Measurements from ENCODE around the gene SLC8A3. TPM values are rescaled to one million over a fixed set of nuclear protein-coding genes. Genes with fewer than 3 reads are reported as not detected.

Gene SLC8A3
- total RNA-seq, 3 donors from 2014 or later (not counting 1 experiment from before 2014, with no cell fraction given), result 0.30 to 0.56 (median 0.32) TPM

DNA sequence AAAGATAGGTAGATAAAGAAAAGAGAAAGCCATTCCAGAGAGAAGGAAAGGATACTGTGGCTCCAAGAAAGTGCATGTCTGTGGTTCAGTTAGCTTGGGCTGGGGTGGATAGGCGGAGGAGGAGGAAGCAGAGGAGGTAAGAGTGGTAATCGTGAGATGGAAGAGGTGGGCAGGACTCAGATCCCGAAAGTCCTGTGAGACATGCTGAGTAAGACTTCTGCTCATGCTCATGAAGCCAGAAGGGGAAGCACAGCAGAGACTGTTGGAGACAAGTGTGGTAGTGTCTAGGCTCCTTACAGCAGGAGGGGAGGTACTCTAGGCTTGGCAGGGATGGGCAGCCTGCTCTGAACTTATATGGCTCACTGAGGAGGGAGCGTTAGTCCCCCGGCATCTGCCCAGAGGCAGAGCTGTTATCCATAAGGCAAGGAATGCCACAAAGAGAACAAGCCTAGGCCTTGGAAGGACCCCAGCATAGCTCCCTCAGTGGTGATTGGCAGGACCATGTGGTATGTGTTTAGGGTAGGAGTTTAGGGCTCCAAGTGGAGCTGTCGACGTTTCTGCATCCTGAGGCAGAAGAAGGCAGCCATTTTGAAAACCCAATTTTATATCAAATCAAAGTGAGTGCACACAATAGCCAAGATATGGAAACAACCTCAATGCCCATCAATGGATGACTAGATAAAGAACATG lies 174.2 kb downstream of the SLC8A3 start:
- intact Hi-C loops (cut with micrococcal nuclease), result loop anchor here (5.0 kb wide), 1 partner anchor 197 kb away; no protein-coding TSS in a partner anchor
- Histone ChIP-seq H3K9me3 (ENCODE audit: control insufficient read depth, insufficient read depth, low read length) (no peaks in the 10 kb centered on the region), H3K27ac (ENCODE audit: low read length) (no peak overlapping the region), H3K36me3 (ENCODE audit: control insufficient read depth, insufficient read depth, low read length) (no peaks in the 10 kb centered on the region), H3K4me1 (ENCODE audit: control insufficient read depth, insufficient read depth, low read length) (peaks cover 13% of the 10 kb centered on the region), H3K4me3 (ENCODE audit: low read length) (no peak overlapping the region), H3K27me3 (ENCODE audit: control insufficient read depth, insufficient read depth, low read length) (no peaks in the 10 kb centered on the region)
- Mint-ChIP-seq H3K4me3 (no peak overlapping the region), H3K4me1 (peaks cover 20 to 21% of the 10 kb centered on the region in 2 donors), H3K27ac (no peak overlapping the region), H3K27me3 (ENCODE audit: low read depth in 2 of 2) (peaks cover 0 to 16% of the 10 kb centered on the region in 2 donors), H3K9me3 (no peaks in the 10 kb centered on the region), H3K36me3 (no peaks in the 10 kb centered on the region)
- ATAC-seq (no peak), DNase-seq (no peak)
- TF ChIP-seq, protein P1, sequence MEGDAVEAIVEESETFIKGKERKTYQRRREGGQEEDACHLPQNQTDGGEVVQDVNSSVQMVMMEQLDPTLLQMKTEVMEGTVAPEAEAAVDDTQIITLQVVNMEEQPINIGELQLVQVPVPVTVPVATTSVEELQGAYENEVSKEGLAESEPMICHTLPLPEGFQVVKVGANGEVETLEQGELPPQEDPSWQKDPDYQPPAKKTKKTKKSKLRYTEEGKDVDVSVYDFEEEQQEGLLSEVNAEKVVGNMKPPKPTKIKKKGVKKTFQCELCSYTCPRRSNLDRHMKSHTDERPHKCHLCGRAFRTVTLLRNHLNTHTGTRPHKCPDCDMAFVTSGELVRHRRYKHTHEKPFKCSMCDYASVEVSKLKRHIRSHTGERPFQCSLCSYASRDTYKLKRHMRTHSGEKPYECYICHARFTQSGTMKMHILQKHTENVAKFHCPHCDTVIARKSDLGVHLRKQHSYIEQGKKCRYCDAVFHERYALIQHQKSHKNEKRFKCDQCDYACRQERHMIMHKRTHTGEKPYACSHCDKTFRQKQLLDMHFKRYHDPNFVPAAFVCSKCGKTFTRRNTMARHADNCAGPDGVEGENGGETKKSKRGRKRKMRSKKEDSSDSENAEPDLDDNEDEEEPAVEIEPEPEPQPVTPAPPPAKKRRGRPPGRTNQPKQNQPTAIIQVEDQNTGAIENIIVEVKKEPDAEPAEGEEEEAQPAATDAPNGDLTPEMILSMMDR (IDR thresholded peaks at IDR 0.05), result no peak
- 86% methylated on average over 7 of the region's 7 CpGs for WGBS (ENCODE audit: insufficient coverage)

DNA sequence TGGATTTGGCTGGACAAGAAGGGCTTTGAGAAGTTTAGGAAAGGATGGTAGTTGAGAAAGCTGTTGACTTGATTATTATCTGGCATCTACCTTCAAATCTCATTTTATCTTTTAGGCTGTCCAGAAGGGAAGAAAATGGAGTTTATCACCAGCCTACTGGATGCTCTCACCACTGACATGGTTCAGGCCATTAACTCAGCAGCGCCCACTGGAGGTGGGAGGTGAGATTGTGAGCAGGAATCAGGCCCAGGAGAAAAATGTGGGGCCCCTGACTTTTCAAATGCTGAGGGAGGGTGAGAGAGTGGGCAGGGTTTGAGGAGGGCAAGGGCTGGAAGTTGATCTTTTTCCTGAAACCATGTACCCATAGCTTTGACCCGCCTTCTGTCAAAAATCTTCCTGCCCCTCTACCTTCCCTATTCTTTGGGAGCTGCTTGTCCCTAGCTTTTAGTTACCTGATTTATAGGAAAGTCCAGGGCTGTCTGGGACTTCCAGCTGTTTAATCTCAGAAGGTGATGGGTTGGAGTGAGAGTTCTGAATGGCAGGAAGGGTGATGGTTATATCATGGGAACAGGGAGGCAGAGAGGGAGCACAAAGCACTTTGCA lies 175.4 kb downstream of the SLC8A3 start:
- DNase-seq, result peak in 1 of 2 donors; percentile 24
- peaks cover 9 to 11% of the 10 kb centered on the region in 2 donors for H3K4me1 Mint-ChIP-seq
- WGBS (ENCODE audit: insufficient coverage), result 53% methylated on average over 1 of the region's 2 CpGs
- H3K27me3 Mint-ChIP-seq (ENCODE audit: low read depth in 2 of 2), result peaks cover 0 to 16% of the 10 kb centered on the region in 2 donors
- H3K9me3 ChIP-seq (ENCODE audit: control insufficient read depth, insufficient read depth, low read length), result no peaks in the 10 kb centered on the region
- H3K4me3 ChIP-seq (ENCODE audit: low read length), result no peak overlapping the region
- no peak overlapping the region for H3K27ac Mint-ChIP-seq
- no peak overlapping the region for H3K4me3 Mint-ChIP-seq
- no peaks in the 10 kb centered on the region for H3K36me3 Mint-ChIP-seq
- peak in 1 of 3 donors; percentile 50 for ATAC-seq
- H3K4me1 ChIP-seq (ENCODE audit: control insufficient read depth, insufficient read depth, low read length), result peaks cover 2% of the 10 kb centered on the region
- no peaks in the 10 kb centered on the region for H3K36me3 ChIP-seq (ENCODE audit: control insufficient read depth, insufficient read depth, low read length)
- intact Hi-C loops (cut with micrococcal nuclease), result loop anchor here (5.0 kb wide), 1 partner anchor 196 kb away; no protein-coding TSS in a partner anchor
- TF ChIP-seq, protein P1 (IDR thresholded peaks at IDR 0.05), result peak; percentile 22
- no peaks in the 10 kb centered on the region for H3K27me3 ChIP-seq (ENCODE audit: control insufficient read depth, insufficient read depth, low read length)
- H3K9me3 Mint-ChIP-seq, result no peaks in the 10 kb centered on the region
- no peak overlapping the region for H3K27ac ChIP-seq (ENCODE audit: low read length)

DNA sequence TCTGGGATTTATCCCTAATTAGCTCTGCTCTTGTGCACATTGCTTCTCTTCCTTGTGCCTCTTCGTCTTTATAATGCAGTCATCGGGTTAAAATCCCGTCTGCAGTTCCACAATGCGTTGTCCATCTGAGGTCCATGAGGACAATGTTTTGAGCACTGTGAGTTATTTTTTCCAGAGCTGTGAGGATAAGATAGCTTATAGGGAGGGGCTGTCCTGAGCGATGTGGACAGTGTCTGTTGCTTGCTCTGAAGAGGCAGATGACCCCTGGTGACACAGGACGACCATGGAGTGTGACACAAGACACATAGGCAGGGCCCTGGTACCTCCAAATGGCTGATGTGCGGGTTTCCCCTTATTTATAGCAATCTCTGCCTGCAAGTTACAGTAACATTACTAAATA lies 177.0 kb downstream of the SLC8A3 start:
- H3K9me3 Mint-ChIP-seq, result no peaks in the 10 kb centered on the region
- TF ChIP-seq, protein P1 (IDR thresholded peaks at IDR 0.05), result no peak
- H3K4me3 ChIP-seq (ENCODE audit: low read length), result no peak overlapping the region
- H3K36me3 Mint-ChIP-seq, result no peaks in the 10 kb centered on the region
- peaks cover 0 to 16% of the 10 kb centered on the region in 2 donors for H3K27me3 Mint-ChIP-seq (ENCODE audit: low read depth in 2 of 2)
- no peak overlapping the region for H3K27ac ChIP-seq (ENCODE audit: low read length)
- H3K27ac Mint-ChIP-seq, result no peak overlapping the region
- no peak for DNase-seq
- H3K4me1 ChIP-seq (ENCODE audit: control insufficient read depth, insufficient read depth, low read length), result no peaks in the 10 kb centered on the region
- H3K4me3 Mint-ChIP-seq, result no peak overlapping the region
- H3K9me3 ChIP-seq (ENCODE audit: control insufficient read depth, insufficient read depth, low read length), result no peaks in the 10 kb centered on the region
- no peaks in the 10 kb centered on the region for H3K27me3 ChIP-seq (ENCODE audit: control insufficient read depth, insufficient read depth, low read length)
- no peaks in the 10 kb centered on the region for H3K36me3 ChIP-seq (ENCODE audit: control insufficient read depth, insufficient read depth, low read length)
- 84% methylated on average over 7 of the region's 7 CpGs for WGBS (ENCODE audit: insufficient coverage)
- no peaks in the 10 kb centered on the region for H3K4me1 Mint-ChIP-seq
- no peak for ATAC-seq
- intact Hi-C loops (cut with micrococcal nuclease), result loop anchor here (5.0 kb wide), 1 partner anchor 194 kb away; no protein-coding TSS in a partner anchor

Data from natural killer cell (primary cell).